HEK293 (cell line): ENCODE data around the gene CRYBB3.

Experiments used
- KLF10 ChIP-seq: fragments of 450-650 bp; IDR thresholded peaks from 2 replicates; pipeline ENCODE4 v1.5.1; 2018; ENCODE audit warnings: missing biosample characterization, mild to moderate bottlenecking, missing genetic modification characterization
- SETDB1 ChIP-seq: IDR thresholded peaks from one replicate; pipeline ENCODE4 v1.6.1; 2017; ENCODE audit warnings: mild to moderate bottlenecking, low read length, moderate library complexity, mixed read lengths; ENCODE audit not compliant: insufficient read length
- ZNF26 ChIP-seq: fragments of 450-650 bp; formaldehyde crosslinking; IDR thresholded peaks from 2 replicates; pipeline ENCODE4 v1.5.1; 2016; ENCODE audit warnings: missing biosample characterization, missing genetic modification characterization
- ZNF274 ChIP-seq, 2 experiments: fragments of 200-500 bp in 1 of 2; fragments of 450-650 bp in 1 of 2; sonication (Bioruptor generic) in 1 of 2; formaldehyde crosslinking in 1 of 2; IDR thresholded peaks; 2 replicates each; pipeline versions ENCODE4 v1.5.1 to v1.6.1; 2014 to 2016; ENCODE audit warnings: borderline replicate concordance in 1 of 2, inconsistent platforms in 1 of 2, low read length in 1 of 2, missing biosample characterization in 1 of 2, missing genetic modification characterization in 1 of 2
- ZNF324 ChIP-seq: fragments of 450-650 bp; formaldehyde crosslinking; IDR thresholded peaks from 2 replicates; pipeline ENCODE4 v1.5.1; 2016; ENCODE audit warnings: missing biosample characterization, missing genetic modification characterization
- TF ChIP-seq, protein P1 (sequence below): fragments of 450-650 bp; formaldehyde crosslinking; IDR thresholded peaks from 2 replicates; pipeline ENCODE4; 2016; ENCODE audit warnings: missing biosample characterization, missing genetic modification characterization
- TF ChIP-seq, protein P2 (sequence below): fragments of 450-650 bp; formaldehyde crosslinking; IDR thresholded peaks from 2 replicates; pipeline ENCODE4 v1.5.1; 2016; ENCODE audit warnings: missing biosample characterization, missing genetic modification characterization
- TF ChIP-seq, protein P3 (sequence below): fragments of 450-650 bp; formaldehyde crosslinking; IDR thresholded peaks from 2 replicates; pipeline ENCODE4 v1.5.1; 2016; ENCODE audit warnings: missing biosample characterization, missing genetic modification characterization
- TF ChIP-seq, protein P4 (sequence below): fragments of 450-650 bp; formaldehyde crosslinking; IDR thresholded peaks from 2 replicates; pipeline ENCODE4 v1.5.0; 2017; ENCODE audit warnings: missing biosample characterization, missing genetic modification characterization, borderline replicate concordance

DNA sequence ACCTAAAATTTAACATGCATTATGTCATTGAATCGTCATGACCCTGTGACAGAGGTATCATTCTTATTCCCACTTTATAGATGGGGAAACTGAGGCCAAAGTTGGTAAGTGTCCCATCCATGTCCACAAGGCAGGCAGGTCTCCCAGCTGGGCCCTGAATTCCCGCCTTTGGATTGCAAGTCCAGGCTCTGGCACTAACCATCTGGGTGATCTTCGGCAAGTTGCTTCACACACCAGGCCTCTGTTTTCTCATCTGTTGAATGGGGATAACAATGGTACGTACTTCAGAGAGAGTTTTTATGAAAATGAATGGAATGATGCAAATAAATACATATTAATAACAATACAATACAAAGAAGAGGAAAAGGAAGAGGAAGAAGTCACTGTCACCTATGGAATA lies 3.4 kb downstream of the CRYBB3 start:
- no peak for TF ChIP-seq ZNF324 (tag by site-specific recombination)
- TF ChIP-seq, protein P1, sequence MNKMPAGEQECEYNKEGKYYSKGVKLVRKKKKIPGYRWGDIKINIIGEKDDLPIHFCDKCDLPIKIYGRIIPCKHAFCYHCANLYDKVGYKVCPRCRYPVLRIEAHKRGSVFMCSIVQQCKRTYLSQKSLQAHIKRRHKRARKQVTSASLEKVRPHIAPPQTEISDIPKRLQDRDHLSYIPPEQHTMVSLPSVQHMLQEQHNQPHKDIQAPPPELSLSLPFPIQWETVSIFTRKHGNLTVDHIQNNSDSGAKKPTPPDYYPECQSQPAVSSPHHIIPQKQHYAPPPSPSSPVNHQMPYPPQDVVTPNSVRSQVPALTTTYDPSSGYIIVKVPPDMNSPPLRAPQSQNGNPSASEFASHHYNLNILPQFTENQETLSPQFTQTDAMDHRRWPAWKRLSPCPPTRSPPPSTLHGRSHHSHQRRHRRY (tag by site-specific recombination): no peak
- no peak for TF ChIP-seq SETDB1
- TF ChIP-seq, protein P2, sequence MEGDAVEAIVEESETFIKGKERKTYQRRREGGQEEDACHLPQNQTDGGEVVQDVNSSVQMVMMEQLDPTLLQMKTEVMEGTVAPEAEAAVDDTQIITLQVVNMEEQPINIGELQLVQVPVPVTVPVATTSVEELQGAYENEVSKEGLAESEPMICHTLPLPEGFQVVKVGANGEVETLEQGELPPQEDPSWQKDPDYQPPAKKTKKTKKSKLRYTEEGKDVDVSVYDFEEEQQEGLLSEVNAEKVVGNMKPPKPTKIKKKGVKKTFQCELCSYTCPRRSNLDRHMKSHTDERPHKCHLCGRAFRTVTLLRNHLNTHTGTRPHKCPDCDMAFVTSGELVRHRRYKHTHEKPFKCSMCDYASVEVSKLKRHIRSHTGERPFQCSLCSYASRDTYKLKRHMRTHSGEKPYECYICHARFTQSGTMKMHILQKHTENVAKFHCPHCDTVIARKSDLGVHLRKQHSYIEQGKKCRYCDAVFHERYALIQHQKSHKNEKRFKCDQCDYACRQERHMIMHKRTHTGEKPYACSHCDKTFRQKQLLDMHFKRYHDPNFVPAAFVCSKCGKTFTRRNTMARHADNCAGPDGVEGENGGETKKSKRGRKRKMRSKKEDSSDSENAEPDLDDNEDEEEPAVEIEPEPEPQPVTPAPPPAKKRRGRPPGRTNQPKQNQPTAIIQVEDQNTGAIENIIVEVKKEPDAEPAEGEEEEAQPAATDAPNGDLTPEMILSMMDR: no peak
- no peak for TF ChIP-seq ZNF26 (tag by site-specific recombination)
- TF ChIP-seq, protein P3, sequence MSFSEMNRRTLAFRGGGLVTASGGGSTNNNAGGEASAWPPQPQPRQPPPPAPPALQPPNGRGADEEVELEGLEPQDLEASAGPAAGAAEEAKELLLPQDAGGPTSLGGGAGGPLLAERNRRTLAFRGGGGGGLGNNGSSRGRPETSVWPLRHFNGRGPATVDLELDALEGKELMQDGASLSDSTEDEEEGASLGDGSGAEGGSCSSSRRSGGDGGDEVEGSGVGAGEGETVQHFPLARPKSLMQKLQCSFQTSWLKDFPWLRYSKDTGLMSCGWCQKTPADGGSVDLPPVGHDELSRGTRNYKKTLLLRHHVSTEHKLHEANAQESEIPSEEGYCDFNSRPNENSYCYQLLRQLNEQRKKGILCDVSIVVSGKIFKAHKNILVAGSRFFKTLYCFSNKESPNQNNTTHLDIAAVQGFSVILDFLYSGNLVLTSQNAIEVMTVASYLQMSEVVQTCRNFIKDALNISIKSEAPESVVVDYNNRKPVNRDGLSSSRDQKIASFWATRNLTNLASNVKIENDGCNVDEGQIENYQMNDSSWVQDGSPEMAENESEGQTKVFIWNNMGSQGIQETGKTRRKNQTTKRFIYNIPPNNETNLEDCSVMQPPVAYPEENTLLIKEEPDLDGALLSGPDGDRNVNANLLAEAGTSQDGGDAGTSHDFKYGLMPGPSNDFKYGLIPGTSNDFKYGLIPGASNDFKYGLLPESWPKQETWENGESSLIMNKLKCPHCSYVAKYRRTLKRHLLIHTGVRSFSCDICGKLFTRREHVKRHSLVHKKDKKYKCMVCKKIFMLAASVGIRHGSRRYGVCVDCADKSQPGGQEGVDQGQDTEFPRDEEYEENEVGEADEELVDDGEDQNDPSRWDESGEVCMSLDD (tag by site-specific recombination): no peak
- TF ChIP-seq, protein P4, sequence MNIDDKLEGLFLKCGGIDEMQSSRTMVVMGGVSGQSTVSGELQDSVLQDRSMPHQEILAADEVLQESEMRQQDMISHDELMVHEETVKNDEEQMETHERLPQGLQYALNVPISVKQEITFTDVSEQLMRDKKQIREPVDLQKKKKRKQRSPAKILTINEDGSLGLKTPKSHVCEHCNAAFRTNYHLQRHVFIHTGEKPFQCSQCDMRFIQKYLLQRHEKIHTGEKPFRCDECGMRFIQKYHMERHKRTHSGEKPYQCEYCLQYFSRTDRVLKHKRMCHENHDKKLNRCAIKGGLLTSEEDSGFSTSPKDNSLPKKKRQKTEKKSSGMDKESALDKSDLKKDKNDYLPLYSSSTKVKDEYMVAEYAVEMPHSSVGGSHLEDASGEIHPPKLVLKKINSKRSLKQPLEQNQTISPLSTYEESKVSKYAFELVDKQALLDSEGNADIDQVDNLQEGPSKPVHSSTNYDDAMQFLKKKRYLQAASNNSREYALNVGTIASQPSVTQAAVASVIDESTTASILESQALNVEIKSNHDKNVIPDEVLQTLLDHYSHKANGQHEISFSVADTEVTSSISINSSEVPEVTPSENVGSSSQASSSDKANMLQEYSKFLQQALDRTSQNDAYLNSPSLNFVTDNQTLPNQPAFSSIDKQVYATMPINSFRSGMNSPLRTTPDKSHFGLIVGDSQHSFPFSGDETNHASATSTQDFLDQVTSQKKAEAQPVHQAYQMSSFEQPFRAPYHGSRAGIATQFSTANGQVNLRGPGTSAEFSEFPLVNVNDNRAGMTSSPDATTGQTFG (tag by site-specific recombination): no peak
- no peak for TF ChIP-seq KLF10 (tag by site-specific recombination)
- no peak for TF ChIP-seq ZNF274 (IDR thresholded peaks at IDR 0.05; ENCODE audit: low read length)
- no peak for TF ChIP-seq ZNF274 (tag by site-specific recombination; IDR thresholded peaks at IDR 0.05; ENCODE audit: borderline replicate concordance)
